Middle frontal gyrus (tissue), 1 donor: Measurements from ENCODE around the gene NHERF1.

Source experiments
- DNase-seq: peaks from one replicate; pipeline ENCODE4 v3.0.0-alpha.2; 2015; ENCODE audit warnings: low spot score; ENCODE audit errors: extremely low spot score

The NHERF1 gene

DNA sequence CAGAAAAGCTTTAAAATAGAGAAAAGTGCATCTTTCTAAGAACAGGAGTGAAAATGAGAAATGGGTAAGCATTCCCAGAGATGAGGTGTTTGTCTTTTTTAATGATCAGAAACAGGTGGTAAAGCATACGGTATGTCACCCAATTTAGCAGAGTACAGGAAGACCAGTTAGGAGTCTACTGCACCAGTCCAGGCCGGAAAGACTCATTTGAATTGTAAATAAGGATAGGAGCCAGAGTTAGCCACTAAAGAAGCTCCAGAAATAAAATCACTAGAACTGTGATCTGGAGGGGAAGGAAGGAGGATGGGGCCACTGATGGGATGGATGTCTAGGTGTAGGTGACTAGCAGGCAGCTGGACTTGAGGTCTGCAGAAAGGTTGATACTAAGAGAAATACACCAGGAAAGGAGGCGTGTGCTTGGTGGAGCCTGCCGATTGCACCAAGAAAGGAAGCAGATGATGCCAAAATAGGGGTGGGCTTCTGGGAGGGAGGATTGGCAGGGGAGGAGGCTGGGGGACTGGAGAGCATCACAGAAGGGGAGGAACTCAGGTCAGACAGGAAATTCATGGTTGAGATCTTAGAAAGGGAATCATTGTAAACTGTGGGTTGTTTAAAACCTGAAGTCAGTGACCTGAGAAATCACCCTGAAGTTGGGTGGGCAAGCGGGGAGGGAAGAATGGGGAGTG, 35.8 kb downstream of the NHERF1 start:
- no peak for DNase-seq

DNA sequence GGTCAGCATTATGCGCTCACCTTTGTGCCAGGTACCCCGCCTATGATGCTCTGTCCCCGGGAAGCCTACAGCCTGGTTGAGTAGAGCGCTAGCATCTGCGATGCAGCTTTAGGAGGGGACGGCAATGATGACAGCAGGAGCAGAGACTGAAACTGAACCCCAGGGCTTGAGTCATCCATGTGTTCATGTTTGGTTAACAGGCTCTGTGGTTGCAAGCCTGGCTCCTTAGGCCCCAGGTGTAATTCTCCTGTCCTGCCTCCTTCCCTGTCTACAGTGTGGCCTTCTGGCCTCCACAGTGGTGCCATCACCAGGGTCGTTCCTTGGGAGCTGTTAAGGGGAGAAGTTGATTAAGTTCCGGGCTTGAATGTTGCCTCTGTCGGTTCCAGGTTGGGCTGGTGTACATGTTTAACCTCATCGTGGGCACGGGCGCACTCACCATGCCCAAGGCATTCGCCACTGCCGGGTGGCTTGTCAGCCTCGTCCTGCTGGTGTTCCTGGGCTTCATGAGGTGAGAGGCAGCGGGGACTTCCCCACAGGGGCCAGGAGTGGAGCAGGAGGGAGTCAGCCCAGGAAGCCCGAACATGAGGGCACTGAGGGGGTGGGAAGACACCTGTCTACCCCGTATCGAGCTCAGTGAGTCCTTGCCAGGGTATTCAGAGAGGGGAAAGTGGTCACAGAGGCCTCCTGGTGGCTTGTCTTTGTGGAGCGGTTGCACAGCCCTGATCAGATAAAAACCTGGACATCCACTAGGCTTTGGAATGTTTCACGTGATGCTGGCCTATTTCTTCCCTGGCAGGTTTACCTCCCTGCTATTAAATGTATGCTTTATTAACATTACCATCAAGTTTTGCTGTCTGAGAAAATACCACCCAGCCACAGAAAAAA, 36.9 kb downstream of the NHERF1 start:
- DNase-seq, result no peak

DNA sequence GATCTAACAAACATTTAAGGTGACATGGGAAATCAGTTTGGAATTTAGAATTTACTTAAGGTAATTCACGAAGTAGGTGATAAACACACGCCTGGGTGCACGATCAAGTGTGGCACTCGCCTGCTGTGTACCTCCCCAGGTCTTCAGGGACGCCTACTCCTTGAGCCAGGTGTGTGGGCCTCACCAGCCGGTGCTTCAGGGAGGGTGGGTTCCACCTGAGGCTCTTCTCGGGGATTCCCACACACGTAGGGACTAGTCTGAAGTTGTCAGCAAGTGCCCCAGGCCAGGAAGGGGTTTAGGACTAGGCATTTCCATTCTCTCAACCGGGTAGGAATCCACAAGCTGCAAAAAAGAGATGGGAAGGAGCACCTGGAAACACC, 37.5 kb downstream of the NHERF1 start:
- DNase-seq, result no peak

DNA sequence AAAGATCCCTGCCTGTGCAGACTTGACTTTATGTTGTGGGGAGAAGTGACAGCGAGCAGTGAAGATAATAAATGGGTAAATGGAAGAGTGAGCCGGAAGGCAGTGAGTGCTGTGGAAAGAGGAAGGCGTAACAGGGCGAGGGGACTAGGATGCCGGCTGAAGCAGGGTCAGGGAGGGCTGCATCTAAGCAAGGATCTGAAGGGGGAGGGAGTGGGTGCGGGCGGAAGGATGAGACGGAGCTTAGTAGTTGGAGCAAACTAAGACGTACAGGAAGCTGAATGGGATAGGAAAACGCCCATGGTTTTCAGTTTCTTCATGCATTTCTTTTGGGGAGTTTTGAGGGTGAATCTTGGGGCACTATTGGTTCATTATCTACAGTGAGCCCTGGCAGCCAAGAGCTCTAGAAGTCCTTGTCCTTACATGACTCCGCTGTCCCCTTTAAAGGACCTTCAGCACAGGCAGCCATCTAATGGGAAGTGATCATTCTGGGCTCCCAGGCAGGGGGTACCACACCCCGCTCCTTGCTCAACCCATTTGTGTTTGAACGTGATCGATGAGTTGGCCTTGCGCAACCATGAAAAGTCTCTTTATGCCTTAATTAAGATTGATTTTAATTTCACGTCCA, 38.1 kb downstream of the NHERF1 start:
- no peak for DNase-seq

DNA sequence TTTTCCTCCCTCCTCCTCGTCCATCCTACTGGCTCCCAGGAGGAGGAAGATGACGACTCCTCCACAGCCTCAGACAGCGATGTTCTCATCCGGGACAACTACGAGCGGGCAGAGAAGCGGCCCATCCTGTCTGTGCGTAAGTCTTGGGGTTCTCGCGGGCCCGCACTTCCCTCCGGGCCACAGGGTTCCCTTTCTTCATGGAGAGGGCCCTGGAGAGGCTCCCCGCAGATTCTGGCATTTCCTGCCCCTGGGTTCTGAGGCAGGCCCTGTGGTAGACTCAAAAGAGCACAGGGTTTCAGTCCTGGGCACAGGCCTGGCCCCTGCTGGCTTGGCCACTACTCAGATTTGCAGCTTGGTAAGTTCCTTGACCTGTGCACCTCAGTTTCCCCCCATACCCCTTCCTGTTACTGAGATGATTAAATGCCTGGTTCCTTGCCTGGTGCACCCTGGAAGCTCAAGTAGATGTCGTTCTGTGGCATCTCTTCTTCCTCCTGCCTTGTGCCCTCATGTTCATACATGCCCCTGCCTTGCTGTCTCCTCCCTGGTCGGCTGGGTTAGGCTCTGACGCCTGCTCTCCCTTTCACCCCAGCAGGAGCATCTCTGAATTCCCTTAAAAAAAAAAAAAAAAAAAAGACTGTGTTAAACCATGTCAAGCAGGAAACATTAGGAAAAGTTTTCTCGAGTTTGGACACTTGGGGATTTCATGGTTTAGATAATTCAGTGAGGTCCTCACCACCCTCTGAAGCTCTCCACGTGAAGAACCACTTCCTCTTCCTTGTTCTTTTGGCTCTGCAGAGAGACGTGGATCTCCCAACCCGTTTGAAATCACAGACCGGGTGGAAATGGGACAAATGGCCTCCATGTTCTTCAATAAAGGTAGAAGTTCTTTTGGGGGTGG, 42.0 kb downstream of the NHERF1 start:
- no peak for DNase-seq

DNA sequence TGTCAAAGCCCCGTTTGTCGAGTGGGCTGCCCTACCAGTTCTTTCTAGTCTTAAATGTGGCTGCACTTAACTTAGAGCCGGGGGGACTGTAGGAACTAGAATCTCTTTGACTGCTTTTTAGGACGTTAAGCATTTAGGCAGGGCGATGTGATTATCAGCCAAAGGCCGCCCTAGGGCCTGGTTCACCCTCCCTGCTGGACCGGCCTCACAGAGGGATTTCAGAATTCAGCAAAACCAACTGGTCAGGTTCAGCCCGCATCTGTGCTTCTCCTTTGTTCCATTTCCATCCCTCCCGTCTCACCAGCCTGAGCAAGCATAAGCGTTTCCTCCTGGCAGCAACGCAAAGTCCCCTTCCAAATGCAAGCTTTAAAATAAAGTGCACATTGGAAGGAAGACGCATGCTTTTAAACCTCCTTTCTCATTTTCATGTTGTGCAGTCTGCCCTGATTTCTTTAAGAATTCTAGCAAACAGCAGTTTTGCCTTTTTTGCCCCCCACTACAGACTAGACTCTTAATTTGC, 44.2 kb downstream of the NHERF1 start:
- DNase-seq, result no peak

DNA sequence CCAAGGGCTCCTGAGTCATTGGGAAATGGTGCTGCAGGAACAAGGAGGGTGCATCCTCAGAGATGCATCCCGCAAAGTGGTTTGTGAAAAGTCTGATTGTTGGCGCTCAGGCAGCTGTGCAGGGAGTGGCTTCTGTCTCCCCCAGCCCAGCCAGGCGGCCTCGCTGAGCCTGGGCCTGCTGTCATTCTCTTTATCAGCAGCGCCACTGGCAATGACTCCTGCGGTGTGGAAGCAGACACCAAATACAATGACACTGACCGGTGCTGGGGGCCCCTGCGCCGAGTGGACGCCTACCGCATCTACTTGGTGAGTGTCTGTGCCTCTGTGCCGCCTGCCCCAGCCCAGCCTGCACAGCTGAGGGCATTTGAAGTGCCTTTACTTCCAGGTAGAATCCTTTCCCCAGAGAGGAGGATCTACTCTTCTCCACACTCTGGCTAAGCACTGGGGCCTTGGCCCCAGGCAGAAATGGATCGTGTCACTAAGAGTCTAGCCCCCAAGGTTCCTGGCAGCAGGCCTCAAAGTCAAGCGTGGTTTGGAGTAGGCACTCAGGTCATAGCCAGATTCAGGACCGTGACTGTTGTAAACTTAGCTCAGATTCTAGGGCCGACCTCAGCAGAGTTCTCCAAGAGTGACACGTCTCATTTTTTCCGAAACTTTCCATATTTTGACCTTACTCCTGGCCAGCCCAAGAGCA, 47.0 kb downstream of the NHERF1 start:
- DNase-seq, result no peak

DNA sequence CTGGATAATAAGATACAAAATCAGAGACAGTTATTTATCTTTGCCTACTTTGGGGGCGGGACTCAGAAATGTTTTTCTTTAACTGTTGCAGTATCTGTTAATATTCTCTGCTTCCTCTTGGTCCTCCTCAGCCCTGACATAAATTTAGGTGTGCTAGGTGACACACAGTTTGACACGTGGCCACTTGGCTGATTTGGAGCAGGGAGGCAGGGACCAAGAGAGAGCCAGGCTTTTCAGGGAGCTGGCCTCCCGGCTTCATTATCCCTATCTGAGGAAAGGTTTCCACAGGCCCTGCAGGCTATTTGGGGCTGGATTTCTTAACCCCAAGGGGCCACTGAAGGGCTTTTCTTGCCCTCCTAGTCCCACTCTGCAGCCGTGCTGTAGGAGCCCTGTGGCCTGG, 47.8 kb downstream of the NHERF1 start:
- no peak for DNase-seq

DNA sequence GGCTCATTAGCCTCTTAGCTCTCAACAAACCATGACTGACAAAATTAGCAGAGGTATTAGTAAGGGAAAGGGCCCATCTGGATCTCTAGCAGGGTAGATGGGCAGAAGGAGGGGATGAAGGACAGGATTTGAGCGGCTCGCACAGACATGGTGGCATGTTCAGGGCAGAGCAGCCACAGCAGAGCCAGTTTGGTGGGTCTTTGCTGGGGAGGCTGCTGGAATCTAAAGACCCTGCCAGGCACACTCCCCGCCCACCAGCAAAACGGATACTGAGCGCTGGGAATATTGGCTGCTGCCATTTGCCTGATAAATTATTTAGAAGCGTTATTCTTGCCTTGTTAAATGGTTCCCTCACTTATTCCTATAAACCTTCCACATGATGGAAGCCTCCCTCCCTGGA, 48.4 kb downstream of the NHERF1 start:
- no peak for DNase-seq

DNA sequence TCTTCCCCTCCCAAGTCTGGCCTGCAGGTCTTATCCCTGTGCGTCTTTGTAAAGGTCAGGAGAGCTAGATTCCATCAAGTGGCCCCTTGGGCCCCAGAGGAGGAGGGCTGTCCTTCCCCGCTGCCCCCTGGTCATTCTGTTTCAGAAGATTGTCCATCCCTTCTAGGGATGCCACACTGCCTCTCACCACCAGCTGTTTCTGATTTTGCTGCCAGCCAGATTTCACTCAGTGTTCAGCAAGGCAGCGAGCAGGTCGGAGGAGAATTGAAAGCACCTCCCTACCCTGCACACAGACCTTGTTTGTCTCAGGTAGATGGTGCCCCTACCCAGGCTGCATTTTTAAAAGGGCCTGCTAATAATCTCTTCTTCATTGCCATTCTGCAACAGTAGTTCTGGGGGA, 49.4 kb downstream of the NHERF1 start:
- no peak for DNase-seq

DNA sequence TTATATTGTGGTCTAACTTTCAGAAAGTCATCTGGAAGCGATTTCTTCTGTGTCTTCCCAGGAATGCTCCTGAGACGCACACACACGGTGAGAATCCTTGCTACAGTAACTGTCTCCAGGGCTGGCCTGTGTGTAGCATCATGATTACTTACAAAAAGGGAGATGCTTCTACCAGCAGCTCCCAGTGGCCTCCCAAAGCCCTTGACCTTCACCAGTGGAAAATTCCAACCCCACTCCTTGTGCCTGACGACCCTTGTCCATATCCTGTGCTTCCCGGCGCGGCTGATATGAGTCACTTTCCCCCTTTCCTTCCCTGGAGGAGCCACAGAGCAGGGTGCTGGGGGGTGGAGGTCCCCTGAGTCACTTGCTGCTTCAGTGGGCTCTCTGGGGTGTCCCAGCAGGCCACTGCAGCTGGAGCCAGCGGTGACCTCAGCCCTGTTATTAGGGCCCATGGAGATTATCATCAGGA, 49.8 kb downstream of the NHERF1 start:
- DNase-seq, result no peak

DNA sequence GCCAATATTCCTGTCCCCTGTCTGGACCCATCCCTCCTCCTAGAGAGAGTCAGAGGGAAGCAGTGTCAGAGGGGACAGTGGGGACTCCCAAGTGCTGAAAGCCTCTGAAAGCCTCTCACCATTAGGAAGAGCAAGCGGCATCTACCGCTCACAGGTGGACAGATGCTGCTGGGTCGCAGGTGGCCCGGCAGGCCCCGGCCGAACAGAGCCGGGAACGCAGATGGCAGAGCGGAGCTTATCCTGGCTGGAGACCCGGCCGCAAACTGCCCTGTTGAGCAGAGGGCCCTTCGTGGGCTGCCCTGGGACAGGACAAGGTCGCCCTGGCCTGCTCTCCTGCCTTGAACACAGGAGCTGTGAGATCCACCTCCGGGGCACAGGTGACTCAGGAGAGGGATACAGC, 50.7 kb downstream of the NHERF1 start:
- no peak for DNase-seq

DNA sequence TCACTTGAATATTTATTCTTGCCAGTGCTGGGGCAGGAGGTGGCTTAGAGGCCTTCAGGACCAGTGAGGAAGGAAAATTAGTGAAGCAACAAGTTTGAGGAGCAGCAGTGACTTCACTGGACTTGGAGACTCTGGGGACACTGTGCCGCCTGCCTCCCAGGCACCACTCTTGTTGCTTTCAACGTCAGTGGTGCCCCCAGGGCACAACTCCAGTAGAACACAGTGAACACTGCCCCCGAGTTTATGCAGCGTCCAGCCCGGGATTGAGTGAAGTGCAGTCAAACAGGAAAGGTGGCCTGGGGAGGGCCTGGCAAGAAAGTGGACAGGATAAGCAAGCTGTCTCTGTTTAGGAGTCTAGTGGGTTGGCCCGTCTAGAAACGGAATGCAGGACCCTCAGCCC, 52.1 kb downstream of the NHERF1 start:
- DNase-seq, result no peak

DNA sequence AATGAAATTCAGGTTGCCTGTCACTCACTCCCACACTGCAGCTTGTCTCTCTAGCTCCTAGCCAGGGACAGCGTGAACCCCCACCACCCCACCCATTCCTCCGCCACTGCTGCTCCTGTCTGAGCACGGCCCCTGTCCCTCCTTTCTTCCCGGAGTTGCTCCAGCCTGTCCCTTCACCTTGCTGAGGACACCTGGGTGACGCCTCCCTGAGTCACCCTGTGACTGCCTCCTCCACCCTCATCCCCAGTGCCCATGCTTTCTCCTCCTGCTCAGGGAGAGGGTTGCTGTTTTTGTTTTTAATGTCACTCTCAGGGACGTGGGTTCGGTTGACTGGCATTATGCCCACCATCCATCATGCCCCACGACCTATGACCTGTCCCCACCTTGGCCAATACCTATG, 53.5 kb downstream of the NHERF1 start:
- no peak for DNase-seq

DNA sequence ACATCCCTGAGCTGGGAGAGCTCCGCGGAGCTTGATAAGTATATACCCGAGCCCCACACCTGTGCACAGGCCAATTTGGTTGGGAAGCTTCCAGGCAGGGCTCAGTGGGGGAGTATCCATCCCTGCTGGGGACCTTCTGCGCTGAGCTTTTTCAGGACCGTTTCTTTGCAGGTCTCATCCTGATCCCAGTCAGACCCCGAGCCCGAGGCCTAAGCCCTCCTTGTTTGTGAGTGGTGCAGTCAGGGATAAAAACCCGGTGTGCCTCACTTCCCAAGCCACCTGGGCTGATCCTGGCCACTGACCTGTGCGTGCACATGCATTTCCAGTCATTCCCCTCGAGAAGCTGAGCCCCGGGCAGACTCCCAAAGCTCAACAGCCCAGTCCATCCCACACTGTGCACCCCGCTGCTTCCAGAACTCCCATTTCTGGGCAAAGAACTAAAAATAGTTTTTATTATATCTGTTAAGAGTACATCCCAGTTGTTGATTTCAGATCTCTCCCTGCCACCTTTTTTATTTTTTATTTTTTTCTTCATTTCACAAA, 55.0 kb downstream of the NHERF1 start:
- DNase-seq, result no peak

DNA sequence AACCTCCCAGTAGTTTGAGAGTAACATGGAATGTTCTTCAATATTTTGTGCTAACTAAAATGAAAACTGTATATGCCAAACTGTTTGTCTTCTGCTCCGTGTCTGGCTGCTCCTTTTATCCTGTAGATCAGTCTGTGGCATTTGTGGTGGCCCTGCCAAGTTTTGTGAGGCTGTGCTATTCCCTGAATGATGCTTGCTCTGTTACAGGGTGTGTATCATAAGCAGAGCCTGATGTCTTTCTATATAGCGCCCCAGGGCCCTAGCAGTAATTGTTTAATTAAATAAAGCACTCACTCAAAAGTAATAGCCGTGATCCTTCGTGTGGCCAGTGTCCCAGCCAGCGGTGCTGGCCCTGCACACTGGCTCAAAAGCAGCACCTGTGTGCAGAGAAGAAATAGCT, 55.5 kb downstream of the NHERF1 start:
- no peak for DNase-seq

DNA sequence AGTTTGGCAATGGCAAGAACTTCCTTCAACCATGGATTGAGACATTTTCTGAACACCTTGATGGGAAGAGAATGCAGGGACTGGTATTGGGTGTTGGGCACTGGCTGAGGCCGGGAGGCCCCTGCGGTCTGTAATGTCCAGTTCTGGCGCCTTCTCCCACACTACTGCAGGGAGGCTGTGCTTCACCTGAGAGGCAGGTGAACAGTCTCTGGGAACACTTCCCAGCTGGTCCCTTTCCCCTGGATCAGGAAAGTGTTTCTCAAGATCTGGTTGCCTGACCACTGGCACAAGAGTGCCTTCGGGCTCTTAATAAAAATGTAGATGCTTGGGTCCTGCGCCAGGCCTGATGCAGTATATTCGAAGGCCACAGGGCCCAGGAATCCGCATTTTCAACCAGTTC, 56.3 kb downstream of the NHERF1 start:
- DNase-seq, result no peak

DNA sequence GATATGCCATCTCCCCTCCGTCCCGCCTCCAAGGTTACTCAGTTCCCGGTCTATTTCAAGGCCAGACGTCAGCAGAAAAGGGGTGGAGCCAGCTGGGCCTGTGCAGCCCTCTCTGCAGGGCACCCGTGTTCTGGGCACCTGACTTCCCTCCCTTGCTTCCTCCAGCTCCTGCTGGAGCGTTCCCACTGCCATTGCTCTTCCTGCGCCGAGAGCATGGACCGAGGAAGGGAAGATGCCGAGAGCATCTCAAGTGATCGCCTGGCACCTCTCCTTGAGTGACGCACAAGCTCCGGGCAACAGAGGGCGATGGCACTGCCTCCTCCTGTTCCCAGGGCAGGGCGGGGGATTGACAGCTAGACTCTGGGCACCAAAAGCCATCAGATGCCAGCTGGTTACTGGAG, 57.2 kb downstream of the NHERF1 start:
- DNase-seq, result no peak

DNA sequence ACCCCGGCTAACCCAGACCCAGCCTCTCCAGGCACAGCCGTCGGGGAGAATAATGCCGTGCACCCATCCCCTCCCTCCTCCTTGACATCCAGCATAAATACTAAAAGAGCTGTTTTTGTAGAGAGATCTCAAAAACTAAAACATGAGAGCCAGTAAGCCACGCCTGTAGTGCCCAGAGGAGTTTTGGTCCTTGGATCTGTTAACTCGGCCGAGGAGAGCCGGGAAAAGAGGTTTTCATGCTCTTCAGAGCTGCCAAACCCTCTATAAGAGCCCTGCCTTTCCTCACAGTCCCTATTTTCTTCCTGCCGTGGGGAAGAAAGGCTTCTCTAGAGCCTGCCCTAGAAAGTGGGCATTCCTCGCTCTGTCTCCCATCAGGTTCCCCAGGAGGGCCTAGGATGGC, 57.9 kb downstream of the NHERF1 start:
- DNase-seq, result no peak

DNA sequence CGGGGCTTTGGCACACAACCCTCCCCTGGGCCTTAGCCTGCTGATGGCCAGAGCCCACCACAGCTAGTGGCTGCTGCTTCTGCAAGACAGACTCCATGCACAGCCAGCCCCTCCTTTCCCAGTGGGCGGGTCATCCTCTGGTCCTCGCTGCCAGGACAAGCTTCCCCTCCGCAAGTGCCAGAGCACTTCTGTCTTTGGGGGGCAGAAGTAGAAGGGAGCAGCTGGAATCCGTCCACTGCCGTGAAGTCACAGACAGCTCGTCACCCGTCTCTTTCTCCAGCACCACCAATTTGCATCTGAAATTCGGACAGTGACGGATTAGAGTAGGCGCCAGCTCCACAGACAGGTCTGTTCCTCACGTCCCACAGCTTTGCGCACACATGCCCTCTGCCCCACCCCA, 59.0 kb downstream of the NHERF1 start:
- DNase-seq, result no peak
